ENCODE data around the gene ASB4.

- TF ChIP-seq POLR2A (IDR thresholded peaks at IDR 0.05) (no peak), CTCF (IDR thresholded peaks at IDR 0.05) (peak; percentile 81 to 91 (median 84))
These were observed 26.0 kb downstream of the ASB4 start for GRCh38 chr7:95511716-95512260.

Data from uterus (tissue), 2 donors.